Neuronal stem cell (in vitro differentiated cells): Measurements from ENCODE around the gene DPEP1.
A peak's percentile ranks its signal among the peaks of the same experiment; 100 is the strongest.

Source experiments
- DNase-seq: peaks from one replicate; pipeline ENCODE4 v3.0.0-alpha.2; 2013; ENCODE audit warnings: low spot score
- H2AFZ ChIP-seq: one replicate; pipeline ENCODE4 v1.6.1; 2013; ENCODE audit warnings: mild to moderate bottlenecking, low read length, inconsistent platforms
- H2AK5ac ChIP-seq: 2 replicates; pipeline ENCODE4 v1.6.1; 2013; ENCODE audit warnings: low read depth, mild to moderate bottlenecking, inconsistent platforms, low read length, moderate library complexity, mixed read lengths
- H2BK120ac ChIP-seq: 2 replicates; pipeline ENCODE4 v1.6.1; 2013; ENCODE audit warnings: low read depth, mild to moderate bottlenecking, inconsistent platforms, low read length, moderate library complexity, mixed read lengths
- H2BK12ac ChIP-seq: one replicate; pipeline ENCODE4 v1.6.1; 2013; ENCODE audit warnings: low read length, inconsistent platforms
- H2BK15ac ChIP-seq: 2 replicates; pipeline ENCODE4 v1.6.1; 2013; ENCODE audit warnings: mild to moderate bottlenecking, low read length, inconsistent platforms, mixed read lengths
- H2BK5ac ChIP-seq: one replicate; pipeline ENCODE4 v1.6.1; 2013; ENCODE audit warnings: inconsistent platforms, mild to moderate bottlenecking, low read length, moderate library complexity
- H3K14ac ChIP-seq: one replicate; pipeline ENCODE4 v1.6.1; 2013; ENCODE audit warnings: low read length, inconsistent platforms
- H3K18ac ChIP-seq: 2 replicates; pipeline ENCODE4 v1.6.1; 2013; ENCODE audit warnings: low read length, inconsistent platforms
- H3K23ac ChIP-seq: 2 replicates; pipeline ENCODE4 v1.6.1; 2013; ENCODE audit warnings: low read depth, mild to moderate bottlenecking, mixed read lengths, low read length, inconsistent platforms; ENCODE audit not compliant: poor library complexity
- H3K27ac ChIP-seq: replicated peaks from 3 replicates; pipeline ENCODE4 v1.5.1; 2013; ENCODE audit warnings: low read length, inconsistent platforms
- H3K27me3 ChIP-seq, 3 experiments: 2 replicates each; pipeline ENCODE4 v1.6.1; 2013; ENCODE audit warnings: low read length in 3 of 3, mild to moderate bottlenecking in 2 of 3, inconsistent platforms in 1 of 3, low read depth in 1 of 3, mixed read lengths in 1 of 3, moderate library complexity in 1 of 3; ENCODE audit not compliant: control insufficient read depth in 3 of 3, insufficient read depth in 3 of 3
- H3K36me3 ChIP-seq, 2 donors: replicated peaks in 1 of 2; 2 replicates each; pipeline ENCODE4 v1.6.1; 2013; ENCODE audit warnings: low read length in 2 of 2; ENCODE audit not compliant: control insufficient read depth in 2 of 2, insufficient read depth in 2 of 2
- H3K4ac ChIP-seq: 2 replicates; pipeline ENCODE4 v1.6.1; 2013; ENCODE audit warnings: inconsistent platforms, mild to moderate bottlenecking, low read length, moderate library complexity
- H3K4me1 ChIP-seq, 2 donors: 1 replicate in 1 of 2; 2 replicates in 1 of 2; pipeline ENCODE4 v1.6.1; 2013; ENCODE audit warnings: low read length in 2 of 2, low read depth in 1 of 2; ENCODE audit not compliant: control insufficient read depth in 2 of 2, insufficient read depth in 1 of 2
- H3K4me2 ChIP-seq: one replicate; pipeline ENCODE4 v1.6.1; 2013; ENCODE audit warnings: mild to moderate bottlenecking, low read length, inconsistent platforms; ENCODE audit not compliant: insufficient read depth, poor library complexity, severe bottlenecking
- H3K4me3 ChIP-seq, 2 donors: 2 replicates each; pipeline ENCODE4 v1.5.1; 2013; ENCODE audit warnings: low read length in 2 of 2, mild to moderate bottlenecking in 2 of 2, inconsistent platforms in 1 of 2, moderate library complexity in 1 of 2
- H3K79me1 ChIP-seq: one replicate; pipeline ENCODE4 v1.6.1; 2013; ENCODE audit warnings: low read depth, mild to moderate bottlenecking, inconsistent platforms, low read length, moderate library complexity
- H3K9ac ChIP-seq: one replicate; pipeline ENCODE4 v1.6.1; 2013; ENCODE audit warnings: mild to moderate bottlenecking, low read depth, low read length, inconsistent platforms; ENCODE audit not compliant: poor library complexity
- H3K9me3 ChIP-seq, 2 donors: replicated peaks in 1 of 2; 2 replicates each; pipeline versions ENCODE3 to v1.6.1; 2013; ENCODE audit warnings: low read length in 2 of 2, mild to moderate bottlenecking in 2 of 2, inconsistent platforms in 1 of 2, low read depth in 1 of 2, mixed read lengths in 1 of 2, moderate library complexity in 1 of 2; ENCODE audit not compliant: control insufficient read depth in 2 of 2, insufficient read depth in 1 of 2
- H4K8ac ChIP-seq: one replicate; pipeline ENCODE4 v1.6.1; 2013; ENCODE audit warnings: low read depth, mild to moderate bottlenecking, inconsistent platforms, low read length, moderate library complexity
- H4K91ac ChIP-seq: one replicate; pipeline ENCODE4 v1.6.1; 2013; ENCODE audit warnings: low read length, low read depth, mild to moderate bottlenecking, inconsistent platforms; ENCODE audit not compliant: poor library complexity
- WGBS, 2 donors: extraction: QIAGEN DNeasy Blood & Tissue Kit; methylation state at CpG; one replicate each; pipeline ENCODE4 v1.1.7; 2013; ENCODE audit warnings: missing lambda C conversion rate in 2 of 2, mixed read lengths in 1 of 2; ENCODE audit not compliant: insufficient read length in 2 of 2, insufficient replicate concordance in 1 of 2; ENCODE audit errors: extremely low coverage in 2 of 2; 5-methylcytosine and 5-hydroxymethylcytosine counted together

DPEP1 gene

GRCh38 chr16:89596957-89597649 lies 16.3 kb upstream of the DPEP1 start:
- Histone ChIP-seq H3K36me3 (no peaks in the 10 kb centered on the region), H2BK15ac (peak overlapping the region; percentile 45), H2AFZ (no peak overlapping the region), H3K23ac (no peak overlapping the region), H4K91ac (no peak overlapping the region), H3K79me1 (no peaks in the 10 kb centered on the region), H2AK5ac (peak overlapping the region; percentile 60), H3K14ac (no peak overlapping the region), H3K4me2 (no peak overlapping the region), H3K9ac (no peak overlapping the region), H3K4ac (no peak overlapping the region), H2BK120ac (no peak overlapping the region), H2BK12ac (no peak overlapping the region), H3K4me3 (no peak overlapping the region), H4K8ac (no peak overlapping the region), H3K18ac (peak overlapping the region; percentile 70), H3K27ac (no peak overlapping the region), H3K4me1 (peaks cover 9 to 21% of the 10 kb centered on the region in 2 donors), H3K27me3 (no peaks in the 10 kb centered on the region), H3K9me3 (peaks cover 0 to 3% of the 10 kb centered on the region in 2 donors), H2BK5ac (peak overlapping the region; percentile 77)
- no CpG with 5 or more reads among the region's 19 CpGs for WGBS, 2 donors
- no peak for DNase-seq

GRCh38 chr16:89598199-89598598 lies 15.2 kb upstream of the DPEP1 start:
- Histone ChIP-seq H3K27me3 (peaks cover 0 to 4% (median 0%) of the 10 kb centered on the region in 3 experiments), H2BK5ac (no peak overlapping the region), H3K79me1 (no peaks in the 10 kb centered on the region), H2BK120ac (no peak overlapping the region), H3K4me3 (no peak overlapping the region), H2AFZ (peak overlapping the region; percentile 16), H3K9me3 (peaks cover 0 to 3% of the 10 kb centered on the region in 2 donors), H2BK12ac (no peak overlapping the region), H3K36me3 (no peaks in the 10 kb centered on the region), H2BK15ac (no peak overlapping the region), H4K8ac (no peak overlapping the region), H3K27ac (no peak overlapping the region), H3K18ac (no peak overlapping the region), H3K4ac (no peak overlapping the region), H3K4me2 (no peak overlapping the region), H3K23ac (no peak overlapping the region), H4K91ac (no peak overlapping the region), H2AK5ac (no peak overlapping the region), H3K4me1 (peaks cover 20 to 31% of the 10 kb centered on the region in 2 donors), H3K14ac (no peak overlapping the region), H3K9ac (no peak overlapping the region)
- DNase-seq, result no peak
- whole genome bisulfite sequencing, 2 donors, result no CpG with 5 or more reads among the region's 14 CpGs

GRCh38 chr16:89599451-89599858 lies 14.0 kb upstream of the DPEP1 start:
- no peak for DNase-seq

GRCh38 chr16:89599902-89600301 lies 13.5 kb upstream of the DPEP1 start:
- no CpG with 5 or more reads among the region's 10 CpGs for WGBS, 2 donors
- no peak overlapping the region for H2BK120ac ChIP-seq

More at GRCh38 chr16:89599451-89599858, 14.0 kb upstream of the DPEP1 start:
- H4K8ac ChIP-seq, result peak overlapping the region; percentile 43
- H3K27ac ChIP-seq, result no peak overlapping the region
- H2BK5ac ChIP-seq, result peak overlapping the region; percentile 66
- peak overlapping the region; percentile 59 for H2BK15ac ChIP-seq
- no peak overlapping the region for H4K91ac ChIP-seq
- H2AFZ ChIP-seq, result peak overlapping the region; percentile 67
- WGBS, 2 donors, result no CpG with 5 or more reads among the region's 8 CpGs
- peak overlapping the region; percentile 60 for H3K9ac ChIP-seq
- H3K4ac ChIP-seq, result peak overlapping the region; percentile 53
- peaks cover 0 to 3% of the 10 kb centered on the region in 2 donors for H3K9me3 ChIP-seq
- H2BK12ac ChIP-seq, result peak overlapping the region; percentile 41
- H2AK5ac ChIP-seq, result peak overlapping the region; percentile 89
- no peak overlapping the region for H3K4me3 ChIP-seq
- peak overlapping the region; percentile 71 for H3K14ac ChIP-seq
- H3K36me3 ChIP-seq, result no peaks in the 10 kb centered on the region
- no peak overlapping the region for H3K4me2 ChIP-seq
- peaks cover 20 to 32% of the 10 kb centered on the region in 2 donors for H3K4me1 ChIP-seq
- H3K79me1 ChIP-seq, result no peaks in the 10 kb centered on the region
- peak overlapping the region; percentile 55 for H3K18ac ChIP-seq
- H3K23ac ChIP-seq, result peak overlapping the region; percentile 83
- H3K27me3 ChIP-seq, result peaks cover 0 to 4% (median 0%) of the 10 kb centered on the region in 3 experiments
- no peak overlapping the region for H2BK120ac ChIP-seq

More at GRCh38 chr16:89599902-89600301, 13.5 kb upstream of the DPEP1 start:
- H3K4ac ChIP-seq, result no peak overlapping the region
- H3K79me1 ChIP-seq, result no peaks in the 10 kb centered on the region
- H2AK5ac ChIP-seq, result peak overlapping the region; percentile 89
- peak overlapping the region; percentile 67 for H2AFZ ChIP-seq
- H2BK15ac ChIP-seq, result peak overlapping the region; percentile 59
- H3K9ac ChIP-seq, result peak overlapping the region; percentile 70
- H2BK5ac ChIP-seq, result peak overlapping the region; percentile 66
- H3K9me3 ChIP-seq, result peaks cover 0 to 3% of the 10 kb centered on the region in 2 donors
- H3K36me3 ChIP-seq, result no peaks in the 10 kb centered on the region
- no peak overlapping the region for H3K4me3 ChIP-seq
- H3K27ac ChIP-seq, result no peak overlapping the region
- DNase-seq, result no peak
- peak overlapping the region; percentile 55 for H3K18ac ChIP-seq
- no peak overlapping the region for H3K4me2 ChIP-seq
- peak overlapping the region; percentile 71 for H3K14ac ChIP-seq
- no peak overlapping the region for H4K91ac ChIP-seq
- peaks cover 0 to 4% (median 0%) of the 10 kb centered on the region in 3 experiments for H3K27me3 ChIP-seq
- no peak overlapping the region for H4K8ac ChIP-seq
- peak overlapping the region; percentile 83 for H3K23ac ChIP-seq
- H2BK12ac ChIP-seq, result peak overlapping the region; percentile 41
- peaks cover 20 to 32% of the 10 kb centered on the region in 2 donors for H3K4me1 ChIP-seq
